ENCODE results near the gene BLVRA.
A peak's percentile ranks its signal among the peaks of the same experiment; 100 is the strongest.
"Not testable (repeated sequence)": the region's sequence is repeated elsewhere in the genome, so short reads cannot be mapped to it uniquely, and the experiment has no call there.

Gene BLVRA, protein sequence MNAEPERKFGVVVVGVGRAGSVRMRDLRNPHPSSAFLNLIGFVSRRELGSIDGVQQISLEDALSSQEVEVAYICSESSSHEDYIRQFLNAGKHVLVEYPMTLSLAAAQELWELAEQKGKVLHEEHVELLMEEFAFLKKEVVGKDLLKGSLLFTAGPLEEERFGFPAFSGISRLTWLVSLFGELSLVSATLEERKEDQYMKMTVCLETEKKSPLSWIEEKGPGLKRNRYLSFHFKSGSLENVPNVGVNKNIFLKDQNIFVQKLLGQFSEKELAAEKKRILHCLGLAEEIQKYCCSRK

GRCh38 chr7:43758029-43758821 is at the start of gene BLVRA:
Gene BLVRA, plus strand, starts transcription at chr7:43758680. Its CDS starts 12,479 bp downstream, at chr7:43771159.
- DNase-seq, result peak; percentile 72

DNA sequence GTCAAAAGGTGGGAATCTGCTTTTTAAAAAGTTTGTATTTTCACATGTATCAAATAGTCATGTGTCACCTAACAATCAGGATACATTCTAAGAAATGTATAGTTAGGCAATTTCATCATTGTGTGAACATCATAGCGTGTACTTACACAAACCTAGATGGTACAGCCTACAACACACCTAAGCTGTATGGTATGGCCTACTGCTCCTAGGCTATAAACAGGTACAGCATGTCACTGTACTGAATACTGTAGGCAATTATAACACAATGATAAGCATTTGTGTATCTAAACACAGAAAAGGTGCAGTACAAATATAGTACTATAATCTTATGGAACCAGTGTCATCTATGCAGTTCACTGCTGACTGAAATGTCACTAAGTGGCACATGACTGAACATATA is 47.0 kb upstream of the BLVRA start:
- no peak for DNase-seq

GRCh38 chr7:43715966-43716365 is 42.5 kb upstream of the BLVRA start:
- not testable (repeated sequence) for DNase-seq

DNA sequence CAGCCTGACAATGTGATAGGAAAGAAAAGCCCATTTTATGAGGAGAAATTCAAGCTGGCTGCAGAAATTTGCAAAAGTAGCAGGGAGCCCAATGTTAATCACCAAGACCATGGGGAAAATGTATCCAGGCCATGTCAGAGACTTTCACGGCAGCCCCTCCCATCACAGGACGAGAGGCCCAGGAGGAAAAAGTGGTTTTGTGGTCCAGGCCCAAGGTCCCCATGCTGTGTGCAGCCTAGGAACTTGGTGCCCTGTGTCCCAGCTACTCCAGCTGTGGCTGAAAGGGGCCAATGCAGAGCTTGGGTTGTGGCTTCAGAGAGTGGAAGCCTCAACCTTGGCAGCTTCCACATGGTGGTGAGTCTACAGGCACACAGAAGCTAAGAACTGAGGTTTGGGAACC is 41.9 kb upstream of the BLVRA start:
- no peak for DNase-seq

DNA sequence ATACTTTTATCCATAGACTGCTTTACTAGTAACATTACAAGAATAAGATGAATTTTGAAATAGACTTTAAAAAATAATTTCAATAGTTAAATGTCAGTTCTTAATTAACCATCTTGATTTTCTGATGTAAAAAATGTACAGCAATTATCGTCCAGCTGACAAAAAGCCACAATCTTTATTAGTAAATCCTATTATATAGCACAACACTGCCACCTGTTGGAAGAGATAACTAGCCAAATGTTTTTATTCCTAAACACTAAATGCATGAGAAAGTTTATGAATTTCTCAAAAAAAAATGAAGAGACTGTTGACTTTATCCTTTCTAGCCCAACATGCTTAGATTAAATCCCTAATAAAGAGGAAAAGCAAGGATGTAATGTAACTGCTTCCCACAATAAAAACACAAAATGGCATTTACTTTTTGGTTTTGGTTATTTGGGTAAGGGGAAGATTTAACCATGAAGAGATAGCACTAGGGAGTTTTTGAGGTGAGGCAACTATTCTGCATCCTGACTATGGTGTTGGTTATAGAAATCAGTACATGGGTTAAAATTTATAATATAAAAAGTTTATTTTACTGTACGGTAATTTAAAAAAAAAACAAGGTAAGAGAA is 37.2 kb upstream of the BLVRA start:
- peak; percentile 53 for DNase-seq

GRCh38 chr7:43723007-43723341 is 35.5 kb upstream of the BLVRA start:
- DNase-seq, result no peak

DNA sequence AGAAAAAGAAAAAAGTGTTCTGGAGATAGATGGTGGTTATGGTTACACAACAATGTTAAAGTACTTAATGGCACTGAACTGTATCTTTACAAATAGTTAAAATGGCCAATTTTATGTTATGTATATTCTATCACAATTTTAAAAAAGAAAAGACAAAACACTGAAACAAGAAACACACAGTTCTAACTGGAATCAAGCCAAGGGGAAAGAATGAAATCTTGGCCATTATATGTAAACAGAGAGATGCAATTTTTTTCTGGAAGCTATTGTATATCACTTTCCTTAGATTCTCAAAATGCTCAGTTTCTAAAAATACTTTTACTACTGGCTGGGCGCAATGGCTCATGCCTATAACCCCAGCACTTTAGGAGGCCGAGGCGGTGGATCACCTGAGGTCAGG is 33.2 kb upstream of the BLVRA start:
- DNase-seq, result no peak

- DNase-seq, result no peak
Measured at GRCh38 chr7:43726466-43726865, 32.0 kb upstream of the BLVRA start.

DNA sequence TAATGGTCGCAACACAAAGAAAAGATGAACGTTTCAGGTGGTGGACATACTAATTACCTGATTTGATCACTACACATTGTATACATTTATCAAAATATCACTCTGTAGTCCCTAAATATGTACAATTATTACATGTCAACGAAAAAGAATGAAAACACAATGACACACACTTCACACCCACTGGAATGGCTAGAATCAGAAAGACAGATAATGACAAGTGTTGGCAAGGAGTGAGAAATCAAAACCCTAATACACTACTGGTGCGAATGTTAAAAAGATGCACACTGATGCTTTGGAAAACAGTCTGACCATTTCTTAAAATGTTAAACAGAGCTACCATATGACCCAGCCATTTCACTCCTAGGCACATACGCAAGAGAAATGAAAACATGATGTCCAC is 31.5 kb upstream of the BLVRA start:
- no peak for DNase-seq

GRCh38 chr7:43727494-43727893 is 31.0 kb upstream of the BLVRA start:
- no peak for DNase-seq

DNA sequence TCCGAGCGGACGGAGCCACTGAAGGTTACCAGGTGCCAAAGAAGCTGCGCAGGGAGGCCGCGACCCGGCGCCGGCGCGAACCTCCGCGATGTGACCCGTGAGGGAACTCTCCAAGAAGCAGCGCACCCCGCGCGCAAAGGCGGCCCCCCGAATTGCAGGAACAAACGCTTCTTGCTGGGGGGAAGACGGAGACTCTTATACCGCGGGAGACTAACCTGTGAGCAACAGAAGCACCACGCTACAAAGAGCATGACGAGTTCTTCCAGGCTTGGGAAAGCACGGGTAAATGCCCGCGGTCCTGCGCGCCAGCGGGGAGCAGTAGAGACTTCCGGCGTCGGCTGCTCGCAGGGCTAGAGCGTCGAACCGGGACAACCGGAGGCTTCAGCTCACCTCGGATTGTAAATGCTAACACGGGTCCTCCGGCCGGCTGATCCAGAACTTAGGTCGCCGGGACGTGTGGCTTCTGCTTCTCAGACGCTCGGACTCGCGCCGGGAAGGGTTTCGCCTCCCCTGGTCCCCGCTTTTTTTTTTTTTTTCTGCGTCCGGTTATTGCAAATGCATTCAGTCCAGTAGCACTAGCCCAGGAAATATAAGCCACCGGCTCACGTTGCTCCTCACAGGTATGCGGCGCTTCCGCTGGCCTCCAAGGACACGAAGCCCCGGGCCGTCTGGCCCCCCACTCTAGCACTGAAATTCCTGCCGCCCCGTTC is 29.1 kb upstream of the BLVRA start, which contains the start of gene COA1:
Gene COA1 (minus strand): TSS at position 310 of the 710 bp plus-strand sequence. CDS start 80,909 bp downstream, outside the sequence.
- DNase-seq, result peak; percentile 88

DNA sequence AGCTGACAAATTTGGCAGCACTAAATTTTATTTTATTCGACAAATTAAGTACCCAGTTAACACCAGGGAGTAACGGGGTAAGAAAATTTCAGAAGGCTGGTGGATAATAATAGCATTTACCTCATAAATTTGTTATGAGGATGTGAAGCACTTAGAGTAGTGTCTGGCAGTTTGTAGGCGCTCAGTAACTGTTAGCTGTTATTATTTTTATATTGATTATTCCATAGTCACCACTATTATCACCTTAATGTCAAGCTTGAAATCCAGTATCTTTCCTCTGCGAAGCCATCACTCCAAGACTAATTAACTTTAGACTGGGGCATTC is 28.6 kb upstream of the BLVRA start:
- DNase-seq, result no peak

GRCh38 chr7:43731494-43731893 is 27.0 kb upstream of the BLVRA start:
- DNase-seq, result not testable (repeated sequence)

DNA sequence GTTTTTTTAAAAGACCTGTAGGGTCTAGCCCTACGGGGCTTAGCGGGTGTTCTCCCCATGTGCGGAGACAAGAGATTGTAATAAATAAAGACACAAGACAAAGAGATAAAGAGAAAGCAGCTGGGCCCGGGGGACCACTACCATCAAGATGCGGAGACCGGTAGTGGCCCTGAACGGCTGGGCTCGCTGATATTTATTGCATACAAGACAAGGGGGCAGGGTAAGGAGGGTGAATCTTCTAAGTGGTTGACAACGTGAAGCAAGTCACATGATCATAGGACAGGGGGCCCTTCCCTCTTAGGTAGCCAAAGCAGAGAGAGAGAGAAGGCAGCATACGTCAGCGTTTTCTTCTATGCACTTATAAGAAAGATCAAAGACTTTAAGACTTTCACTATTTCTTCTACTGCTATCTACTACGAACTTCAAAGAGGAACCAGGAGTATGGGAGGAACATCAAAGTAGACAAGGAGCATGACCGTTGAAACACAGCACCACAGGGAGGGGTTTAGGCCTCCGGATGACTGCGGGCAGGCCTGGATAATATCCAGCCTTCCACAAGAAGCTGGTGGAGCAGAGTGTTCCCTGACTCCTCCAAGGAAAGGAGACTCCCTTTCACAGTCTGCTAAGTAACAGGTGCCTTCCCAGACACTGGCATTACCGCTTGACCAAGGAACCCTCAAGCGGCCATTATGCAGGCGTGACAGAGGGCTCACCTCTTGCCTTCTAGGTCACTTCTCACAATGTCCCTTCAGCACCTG is 23.7 kb upstream of the BLVRA start:
- not testable (repeated sequence) for DNase-seq

GRCh38 chr7:43735403-43735801 is 23.1 kb upstream of the BLVRA start:
- peak; percentile 44 for DNase-seq

GRCh38 chr7:43735802-43736603 is 22.5 kb upstream of the BLVRA start:
- peak; percentile 74 for DNase-seq

- DNase-seq, result no peak
Measured at GRCh38 chr7:43737467-43738127, 20.9 kb upstream of the BLVRA start.

DNA sequence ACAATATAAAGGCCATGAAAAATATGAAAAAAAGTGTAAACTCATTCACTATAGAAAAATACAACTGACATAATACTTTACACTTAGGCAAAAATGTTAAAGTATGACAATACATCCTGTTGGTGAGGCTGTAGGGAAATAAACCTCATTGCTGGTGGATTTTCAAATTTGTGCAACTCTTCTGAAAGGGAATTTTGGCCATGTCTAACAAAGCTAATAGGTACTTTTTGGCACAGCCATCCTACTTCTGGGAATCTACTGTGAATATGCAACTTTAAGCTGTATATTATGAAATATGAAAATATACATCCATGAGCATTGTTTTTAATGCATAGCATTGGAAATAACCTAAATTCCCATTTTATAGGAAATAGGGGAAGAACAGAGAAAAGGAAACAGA is 15.8 kb upstream of the BLVRA start:
- DNase-seq, result no peak

DNA sequence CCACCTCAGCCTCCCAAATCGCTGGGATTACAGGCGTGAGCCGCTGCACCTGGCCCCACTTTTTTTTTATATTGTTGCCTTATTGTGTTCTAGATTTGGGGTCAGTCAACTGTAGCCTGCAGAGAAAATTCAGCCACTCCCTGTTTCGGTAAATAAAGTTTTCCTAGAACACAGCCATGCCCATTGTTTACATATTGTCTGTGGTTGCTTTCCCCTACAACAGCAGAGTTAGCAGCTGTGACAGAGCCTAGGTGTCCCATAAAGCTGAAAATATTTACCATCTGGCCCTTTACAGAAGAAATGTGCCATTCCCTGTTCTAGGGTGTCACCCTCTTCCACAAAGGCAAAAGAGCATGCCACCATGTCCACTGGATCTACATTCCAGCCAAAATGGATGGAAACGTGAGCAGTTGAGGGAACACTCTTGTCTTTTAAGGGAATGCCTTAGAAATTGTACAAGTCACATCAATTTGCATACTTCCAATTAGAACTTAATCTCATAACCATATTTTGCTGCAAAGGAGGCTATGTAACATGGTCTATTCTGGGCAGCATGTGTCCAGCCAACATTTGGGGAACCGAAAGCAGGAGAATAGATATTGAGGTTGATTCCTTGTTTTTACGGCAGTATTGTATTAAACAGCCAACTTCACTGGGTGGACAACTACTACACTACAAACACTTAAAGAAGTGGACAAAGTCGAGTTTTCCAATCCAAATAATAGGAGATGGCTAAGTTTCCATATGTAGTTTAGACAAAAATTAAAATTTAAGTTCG is 11.0 kb upstream of the BLVRA start:
- DNase-seq, result no peak

DNA sequence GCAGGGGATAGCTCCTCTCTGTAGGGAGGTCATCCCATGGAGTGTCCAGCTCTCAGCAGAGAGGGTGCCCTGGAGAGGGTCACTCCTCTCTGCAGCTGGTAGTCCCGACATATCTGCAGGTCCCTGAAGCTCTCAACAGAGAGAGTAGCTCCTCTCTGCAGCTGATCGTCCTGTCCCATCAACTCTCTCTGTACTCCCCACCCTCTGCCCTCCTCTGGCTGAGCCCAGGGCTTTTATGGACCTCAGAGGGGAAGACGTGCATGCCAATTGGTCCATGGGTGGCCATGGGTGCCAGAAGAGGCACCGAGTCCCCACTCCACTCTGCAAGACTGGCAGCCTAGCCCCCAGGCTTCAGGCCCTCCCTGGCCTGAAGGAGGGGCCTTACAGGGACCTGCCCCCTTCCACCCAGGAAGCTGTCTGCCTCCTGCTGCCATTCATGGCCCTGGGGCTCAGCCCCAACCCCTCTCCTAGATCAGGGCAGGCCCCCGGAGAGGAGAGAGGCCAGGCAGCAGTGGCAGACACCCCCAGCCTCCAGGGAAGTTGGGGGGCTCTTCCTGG is 9.0 kb upstream of the BLVRA start:
- DNase-seq, result no peak
